ENCODE results near the gene NPPB. TPM values are rescaled to one million over a fixed set of nuclear protein-coding genes. Genes with fewer than 3 reads are reported as not detected.

The NPPB gene
- total RNA-seq, 2 donors from 2014 or later, result not detected

DNA sequence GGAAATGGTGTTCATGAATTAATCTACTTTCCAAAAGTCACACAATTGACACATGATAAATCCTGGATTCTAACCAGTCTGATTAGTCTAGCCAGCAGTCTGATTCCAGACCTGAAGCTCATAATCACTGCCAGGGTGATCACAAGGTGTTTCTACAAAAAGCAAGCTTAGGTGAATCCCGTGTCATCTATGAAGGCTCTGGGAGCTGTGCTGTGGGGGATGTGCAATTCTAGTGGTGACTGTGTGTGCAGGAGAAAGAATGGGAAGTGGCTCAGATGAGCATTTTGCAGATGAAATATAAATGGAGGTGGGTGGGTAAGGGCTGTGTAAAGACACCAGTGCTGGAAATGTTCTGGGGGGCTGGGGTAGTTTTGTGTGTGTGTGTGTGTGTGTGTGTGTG is 1.8 kb upstream of the NPPB start:
- Histone ChIP-seq H3K27me3 (peaks cover 0 to 22% of the 10 kb centered on the region in 2 donors), H3K4me3 (no peak overlapping the region), H3K9me3 (no peaks in the 10 kb centered on the region), H3K4me1 (peaks cover 10% of the 10 kb centered on the region), H3K27ac (no peak overlapping the region), H3K36me3 (replicated peaks in 1 of 2; ENCODE audit: insufficient read depth in 1 of 2, low read depth in 2 of 2) (no peaks in the 10 kb centered on the region)
- DNase-seq (no peak), ATAC-seq (no peak)
- WGBS, 2 donors, result 33 to 38% methylated on average over 1 of the region's 1 CpG
- intact Hi-C loops (cut with DNase I), result no loop called here
- TF ChIP-seq POLR2A (IDR thresholded peaks at IDR 0.05), result no peak
- TF ChIP-seq, protein P1, sequence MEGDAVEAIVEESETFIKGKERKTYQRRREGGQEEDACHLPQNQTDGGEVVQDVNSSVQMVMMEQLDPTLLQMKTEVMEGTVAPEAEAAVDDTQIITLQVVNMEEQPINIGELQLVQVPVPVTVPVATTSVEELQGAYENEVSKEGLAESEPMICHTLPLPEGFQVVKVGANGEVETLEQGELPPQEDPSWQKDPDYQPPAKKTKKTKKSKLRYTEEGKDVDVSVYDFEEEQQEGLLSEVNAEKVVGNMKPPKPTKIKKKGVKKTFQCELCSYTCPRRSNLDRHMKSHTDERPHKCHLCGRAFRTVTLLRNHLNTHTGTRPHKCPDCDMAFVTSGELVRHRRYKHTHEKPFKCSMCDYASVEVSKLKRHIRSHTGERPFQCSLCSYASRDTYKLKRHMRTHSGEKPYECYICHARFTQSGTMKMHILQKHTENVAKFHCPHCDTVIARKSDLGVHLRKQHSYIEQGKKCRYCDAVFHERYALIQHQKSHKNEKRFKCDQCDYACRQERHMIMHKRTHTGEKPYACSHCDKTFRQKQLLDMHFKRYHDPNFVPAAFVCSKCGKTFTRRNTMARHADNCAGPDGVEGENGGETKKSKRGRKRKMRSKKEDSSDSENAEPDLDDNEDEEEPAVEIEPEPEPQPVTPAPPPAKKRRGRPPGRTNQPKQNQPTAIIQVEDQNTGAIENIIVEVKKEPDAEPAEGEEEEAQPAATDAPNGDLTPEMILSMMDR (IDR thresholded peaks at IDR 0.05), result no peak

DNA sequence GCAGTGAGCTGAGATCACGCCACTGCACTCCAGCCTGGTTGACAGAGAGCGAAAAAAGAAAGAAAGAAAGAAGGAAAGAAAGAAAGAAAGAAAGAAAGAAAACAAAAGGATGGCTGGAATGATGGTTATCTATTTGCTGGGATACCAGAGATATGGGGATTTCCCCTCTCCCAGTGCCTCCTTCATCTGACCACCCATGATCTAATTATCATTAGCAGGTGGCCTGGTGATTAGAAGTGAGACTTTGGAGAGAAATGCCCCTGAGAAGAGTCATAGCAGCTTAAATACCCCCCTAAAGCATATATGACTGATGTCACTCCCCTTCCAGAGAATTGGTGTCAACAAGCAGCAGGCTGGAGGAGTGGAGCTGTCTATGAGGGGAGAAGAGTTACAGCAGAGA is 1.3 kb upstream of the NPPB start:
- H3K36me3 ChIP-seq (replicated peaks in 1 of 2; ENCODE audit: insufficient read depth in 1 of 2, low read depth in 2 of 2), result no peaks in the 10 kb centered on the region
- intact Hi-C loops (cut with DNase I), result no loop called here
- DNase-seq, result no peak
- no peaks in the 10 kb centered on the region for H3K9me3 ChIP-seq
- peaks cover 10% of the 10 kb centered on the region for H3K4me1 ChIP-seq
- peaks cover 0 to 22% of the 10 kb centered on the region in 2 donors for H3K27me3 ChIP-seq
- 43 to 60% methylated on average over 1 to 2 of the region's 2 CpGs for WGBS, 2 donors
- TF ChIP-seq POLR2A (IDR thresholded peaks at IDR 0.05), result no peak
- TF ChIP-seq, protein P1 (IDR thresholded peaks at IDR 0.05), result no peak
- H3K27ac ChIP-seq, result no peak overlapping the region
- H3K4me3 ChIP-seq, result no peak overlapping the region
- ATAC-seq, result no peak

DNA sequence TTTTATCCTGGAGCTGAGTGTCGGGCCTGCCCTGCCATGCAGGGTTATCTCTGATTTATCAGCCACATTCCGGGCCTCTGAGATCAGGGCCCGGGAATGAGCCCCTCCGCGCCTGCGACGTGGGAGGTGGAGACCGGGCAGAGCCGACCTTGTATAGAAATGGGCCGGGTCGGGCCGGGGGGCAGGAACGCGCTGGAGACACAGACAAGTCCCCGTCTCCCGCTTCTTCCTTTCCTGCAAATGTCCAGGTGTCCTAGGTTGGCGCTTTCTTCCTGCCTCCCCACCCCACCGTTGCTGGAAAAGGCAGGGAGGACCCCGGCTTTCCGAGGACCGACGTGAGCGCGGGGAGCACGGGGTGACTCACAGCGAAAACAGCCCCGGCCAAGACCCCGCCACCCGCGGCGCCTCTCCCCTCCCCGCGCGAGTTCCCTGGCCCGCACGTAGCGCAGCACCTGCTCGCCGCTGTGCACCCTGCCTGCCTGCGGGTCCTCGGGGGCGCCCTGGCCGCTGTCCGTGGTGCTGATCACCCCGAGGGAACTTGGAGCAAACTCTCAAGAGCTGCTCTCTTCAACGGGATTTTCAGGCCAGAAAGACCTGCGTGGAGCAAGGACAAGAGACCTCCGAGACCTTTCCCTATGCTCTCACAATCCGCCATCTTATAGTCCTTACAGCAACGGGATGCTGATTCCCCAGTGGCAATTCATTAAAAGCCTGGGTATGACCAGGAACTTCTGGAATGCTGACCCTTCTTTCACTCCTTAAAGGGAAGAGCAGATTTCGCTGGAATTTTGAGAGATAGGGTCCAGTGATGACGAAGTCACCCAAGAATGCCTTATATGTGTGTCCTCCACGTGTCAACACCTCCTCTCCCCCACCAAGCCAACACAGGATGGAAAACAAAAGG is 475 bp upstream of the NPPB start:
- Histone ChIP-seq H3K27ac (no peak overlapping the region), H3K27me3 (peaks cover 0 to 22% of the 10 kb centered on the region in 2 donors), H3K9me3 (no peaks in the 10 kb centered on the region), H3K4me3 (no peak overlapping the region), H3K36me3 (replicated peaks in 1 of 2; ENCODE audit: insufficient read depth in 1 of 2, low read depth in 2 of 2) (no peaks in the 10 kb centered on the region), H3K4me1 (peaks cover 10% of the 10 kb centered on the region)
- peak; percentile 63 to 78 (median 68) for DNase-seq
- 2 to 9% methylated on average over 13 to 52 of the region's 53 CpGs for WGBS, 2 donors
- peak; percentile 76 for ATAC-seq
- TF ChIP-seq POLR2A (IDR thresholded peaks at IDR 0.05), result no peak
- TF ChIP-seq, protein P1 (IDR thresholded peaks at IDR 0.05), result peak in 5 of 7 experiments; percentile 8 to 46 (median 41)
- intact Hi-C loops (cut with DNase I), result no loop called here

DNA sequence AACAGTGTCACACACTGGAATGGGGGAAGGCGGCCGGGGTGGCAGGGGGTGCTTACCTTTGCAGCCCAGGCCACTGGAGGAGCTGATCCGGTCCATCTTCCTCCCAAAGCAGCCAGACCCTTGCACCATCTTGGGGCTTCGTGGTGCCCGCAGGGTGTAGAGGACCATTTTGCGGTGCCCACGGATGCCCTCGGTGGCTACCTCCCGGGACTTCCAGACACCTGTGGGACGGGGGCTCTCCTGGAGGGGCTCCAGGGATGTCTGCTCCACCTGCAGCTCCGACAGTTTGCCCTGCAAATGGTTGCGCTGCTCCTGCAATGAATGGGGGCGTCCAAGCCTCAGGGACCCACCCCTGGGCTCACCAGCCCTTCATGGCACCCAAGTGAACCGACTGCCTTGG is 587 bp downstream of the NPPB start:
- Histone ChIP-seq H3K27me3 (peaks cover 0 to 22% of the 10 kb centered on the region in 2 donors), H3K9me3 (no peaks in the 10 kb centered on the region), H3K27ac (no peak overlapping the region), H3K4me3 (no peak overlapping the region), H3K4me1 (peaks cover 10% of the 10 kb centered on the region), H3K36me3 (replicated peaks in 1 of 2; ENCODE audit: insufficient read depth in 1 of 2, low read depth in 2 of 2) (no peaks in the 10 kb centered on the region)
- TF ChIP-seq, protein P1 (IDR thresholded peaks at IDR 0.05), result no peak
- no peak for TF ChIP-seq POLR2A (IDR thresholded peaks at IDR 0.05)
- ATAC-seq, result no peak
- DNase-seq, result no peak
- intact Hi-C loops (cut with DNase I), result no loop called here
- 63 to 67% methylated on average over 7 to 14 of the region's 14 CpGs for whole genome bisulfite sequencing, 2 donors
